ENCODE results near the gene CDH4. TPM values are rescaled to one million over a fixed set of nuclear protein-coding genes. Genes with fewer than 3 reads are reported as not detected.

The CDH4 gene
- total RNA-seq, 2 experiments from 2014 or later = 0.10 to 0.21 TPM

DNA sequence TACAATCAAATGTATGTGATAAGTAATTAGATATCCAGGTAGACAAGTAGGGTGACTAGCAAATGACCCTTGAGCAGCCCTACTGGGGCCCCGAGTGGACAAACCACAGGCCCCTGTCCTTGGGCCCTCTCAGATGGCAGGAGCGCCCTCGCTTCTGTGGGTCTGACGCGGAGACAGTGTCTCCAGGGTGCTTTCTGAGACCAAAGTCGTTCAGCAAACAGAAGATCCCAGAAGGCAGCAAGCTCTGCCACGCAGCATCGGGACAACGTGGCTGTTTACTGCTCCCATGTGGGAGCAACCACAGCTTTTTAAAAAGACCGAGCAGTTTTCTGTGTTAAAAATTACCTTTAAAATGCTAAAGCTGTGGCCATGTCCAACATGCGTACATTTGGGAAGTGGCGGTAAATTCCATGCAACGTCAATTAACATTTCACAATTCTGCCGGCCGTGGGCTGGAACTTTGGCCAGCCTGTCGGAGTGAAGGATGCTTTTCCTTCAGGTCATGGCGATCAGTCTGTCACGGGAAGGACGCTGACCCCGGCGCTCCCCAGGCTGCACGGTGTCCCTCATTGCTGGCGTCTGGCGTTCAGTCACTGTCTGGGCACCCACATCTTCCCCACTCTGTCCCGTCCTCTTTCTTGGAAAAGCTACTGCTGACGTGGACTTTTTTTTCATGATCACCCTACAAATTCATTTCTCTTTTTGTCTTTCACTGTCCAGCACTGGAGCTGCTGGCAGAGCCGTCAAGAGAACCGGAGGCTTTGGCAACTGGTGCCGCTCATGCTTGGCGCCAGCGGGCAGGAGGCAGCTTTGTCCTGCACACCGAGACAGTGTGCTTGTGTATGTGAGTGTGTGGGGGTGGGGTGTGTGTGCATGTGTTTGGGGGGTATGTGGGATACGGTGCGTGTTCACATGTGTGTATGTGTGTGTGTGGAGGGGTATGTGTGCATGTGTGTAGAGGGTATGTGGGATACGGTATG lies 293.1 kb downstream of the CDH4 start:
- no peak overlapping the region for H3K4me3 Mint-ChIP-seq
- H3K9me3 Mint-ChIP-seq = no peaks in the 10 kb centered on the region
- no peaks in the 10 kb centered on the region for H3K4me1 Mint-ChIP-seq (ENCODE audit: low read depth)
- POLR2A ChIA-PET = no interaction called here
- H3K36me3 Mint-ChIP-seq = no peaks in the 10 kb centered on the region
- DNase-seq = no peak
- H3K27me3 Mint-ChIP-seq = no peaks in the 10 kb centered on the region
- intact Hi-C loops (cut with micrococcal nuclease) = no loop called here
- CTCF ChIA-PET = no interaction called here
- H3K27ac Mint-ChIP-seq = no peak overlapping the region

- DNase-seq = no peak
- ChIA-PET POLR2A (no interaction called here), CTCF (no interaction called here)
- H3K27me3 Mint-ChIP-seq = peaks cover 5% of the 10 kb centered on the region
- H3K36me3 Mint-ChIP-seq = no peaks in the 10 kb centered on the region
- intact Hi-C loops (cut with micrococcal nuclease) = no loop called here
- no peaks in the 10 kb centered on the region for H3K9me3 Mint-ChIP-seq
- no peak overlapping the region for H3K4me3 Mint-ChIP-seq
- H3K4me1 Mint-ChIP-seq (ENCODE audit: low read depth) = no peaks in the 10 kb centered on the region
- H3K27ac Mint-ChIP-seq = no peak overlapping the region
These were observed 294.6 kb downstream of the CDH4 start for GRCh38 chr20:61546641-61547040.

DNA sequence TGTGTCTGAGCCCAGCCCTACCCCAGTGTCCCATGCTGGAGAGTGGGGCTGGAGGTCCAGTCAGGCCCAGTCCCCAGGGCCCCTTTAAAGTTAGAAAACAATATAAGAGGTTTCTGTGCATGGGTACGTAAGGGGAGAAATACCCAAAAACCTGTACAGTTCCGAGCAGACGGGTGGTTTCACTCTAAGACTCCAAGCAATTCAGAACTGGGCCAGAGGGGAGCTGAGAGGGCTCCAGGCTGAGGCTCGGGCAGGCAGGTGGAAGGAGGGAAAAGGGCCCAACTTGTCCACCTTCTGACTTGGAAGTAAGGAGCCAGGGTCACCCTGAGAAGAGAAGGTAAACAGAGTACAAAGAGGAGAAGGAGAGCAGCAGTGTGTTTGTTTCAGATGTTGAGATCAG lies 296.0 kb downstream of the CDH4 start:
- intact Hi-C loops (cut with micrococcal nuclease) = no loop called here
- Mint-ChIP-seq H3K36me3 (no peaks in the 10 kb centered on the region), H3K9me3 (peaks cover 2% of the 10 kb centered on the region), H3K4me1 (ENCODE audit: low read depth) (no peaks in the 10 kb centered on the region), H3K27me3 (peaks cover 5% of the 10 kb centered on the region), H3K27ac (no peak overlapping the region), H3K4me3 (no peak overlapping the region)
- DNase-seq = no peak
- ChIA-PET CTCF (no interaction called here), POLR2A (no interaction called here)

DNA sequence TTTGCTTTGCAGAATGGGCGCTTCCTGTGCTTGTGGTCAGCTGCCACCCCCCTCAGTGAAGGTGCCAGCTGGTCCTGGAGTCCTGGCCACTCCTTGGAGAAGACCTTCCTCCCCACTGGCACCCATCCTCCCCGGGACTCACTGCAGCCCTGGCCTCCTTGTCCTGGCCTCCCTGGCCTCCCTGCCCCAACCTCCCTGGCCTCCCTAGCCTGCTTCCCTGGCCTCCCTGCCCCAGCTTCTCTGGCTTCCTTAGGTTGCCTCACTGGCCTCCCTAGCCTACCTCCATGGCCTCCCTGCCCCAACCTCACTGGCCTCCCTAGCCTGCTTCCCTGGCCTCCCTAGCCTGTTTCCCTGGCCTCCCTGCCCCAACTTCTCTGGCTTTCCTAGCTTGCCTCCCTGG lies 297.8 kb downstream of the CDH4 start:
- no peaks in the 10 kb centered on the region for H3K36me3 Mint-ChIP-seq
- CTCF ChIA-PET = no interaction called here
- POLR2A ChIA-PET = no interaction called here
- peaks cover 2% of the 10 kb centered on the region for H3K9me3 Mint-ChIP-seq
- H3K27ac Mint-ChIP-seq = no peak overlapping the region
- intact Hi-C loops (cut with micrococcal nuclease) = no loop called here
- peaks cover 5% of the 10 kb centered on the region for H3K27me3 Mint-ChIP-seq
- DNase-seq = no peak
- H3K4me1 Mint-ChIP-seq (ENCODE audit: low read depth) = no peaks in the 10 kb centered on the region
- H3K4me3 Mint-ChIP-seq = no peak overlapping the region

- intact Hi-C loops (cut with micrococcal nuclease) = no loop called here
- Mint-ChIP-seq H3K36me3 (no peaks in the 10 kb centered on the region), H3K4me1 (ENCODE audit: low read depth) (no peaks in the 10 kb centered on the region)
These were observed 299.3 kb downstream of the CDH4 start for GRCh38 chr20:61551401-61551800.

GRCh38 chr20:61554617-61555016 lies 302.6 kb downstream of the CDH4 start:
- intact Hi-C loops (cut with micrococcal nuclease) = no loop called here
- CTCF ChIA-PET = no interaction called here

More at GRCh38 chr20:61551401-61551800, 299.3 kb downstream of the CDH4 start:
- H3K4me3 Mint-ChIP-seq = no peak overlapping the region
- ChIA-PET POLR2A (no interaction called here), CTCF (no interaction called here)
- DNase-seq = no peak
- H3K9me3 Mint-ChIP-seq = peaks cover 2% of the 10 kb centered on the region
- no peak overlapping the region for H3K27ac Mint-ChIP-seq
- H3K27me3 Mint-ChIP-seq = peaks cover 5% of the 10 kb centered on the region

GRCh38 chr20:61555566-61555965 lies 303.5 kb downstream of the CDH4 start:
- Mint-ChIP-seq H3K36me3 (no peaks in the 10 kb centered on the region), H3K4me3 (no peak overlapping the region), H3K4me1 (ENCODE audit: low read depth) (no peaks in the 10 kb centered on the region), H3K27me3 (peaks cover 5% of the 10 kb centered on the region), H3K27ac (no peak overlapping the region), H3K9me3 (peaks cover 2% of the 10 kb centered on the region)
- DNase-seq = no peak
- POLR2A ChIA-PET = no interaction called here
- intact Hi-C loops (cut with micrococcal nuclease) = no loop called here
- CTCF ChIA-PET = no interaction called here

More at GRCh38 chr20:61554617-61555016, 302.6 kb downstream of the CDH4 start:
- Mint-ChIP-seq H3K27ac (no peak overlapping the region), H3K36me3 (no peaks in the 10 kb centered on the region), H3K9me3 (peaks cover 2% of the 10 kb centered on the region), H3K27me3 (peaks cover 5% of the 10 kb centered on the region), H3K4me3 (no peak overlapping the region), H3K4me1 (ENCODE audit: low read depth) (no peaks in the 10 kb centered on the region)
- no peak for DNase-seq
- POLR2A ChIA-PET = no interaction called here

DNA sequence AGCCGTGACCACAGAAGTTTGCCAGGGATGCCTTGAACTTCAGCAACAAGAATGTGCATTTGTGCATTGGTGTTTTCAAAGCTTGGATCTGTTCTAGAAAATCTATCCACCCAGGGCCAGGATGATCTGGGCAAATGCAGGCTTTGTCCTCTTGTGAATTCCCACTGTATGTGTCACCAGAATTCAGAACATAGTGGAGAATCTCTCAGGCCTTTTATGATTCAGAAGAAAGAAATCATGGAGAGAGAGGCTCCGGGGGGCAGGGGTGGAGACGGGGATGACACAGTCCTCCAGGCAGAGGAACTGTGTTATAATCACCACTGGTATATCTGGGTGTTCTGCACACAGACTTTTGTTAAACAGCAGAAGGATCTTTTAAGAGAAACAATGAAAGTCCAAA lies 304.1 kb downstream of the CDH4 start:
- intact Hi-C loops (cut with micrococcal nuclease) = no loop called here
- Mint-ChIP-seq H3K27me3 (peaks cover 5% of the 10 kb centered on the region), H3K9me3 (peaks cover 2% of the 10 kb centered on the region), H3K4me1 (ENCODE audit: low read depth) (no peaks in the 10 kb centered on the region), H3K36me3 (no peaks in the 10 kb centered on the region), H3K27ac (no peak overlapping the region), H3K4me3 (no peak overlapping the region)
- CTCF ChIA-PET = no interaction called here
- DNase-seq = no peak
- POLR2A ChIA-PET = no interaction called here

GRCh38 chr20:61556673-61557072 lies 304.6 kb downstream of the CDH4 start:
- no peaks in the 10 kb centered on the region for H3K36me3 Mint-ChIP-seq
- H3K27me3 Mint-ChIP-seq = no peaks in the 10 kb centered on the region
- no peak overlapping the region for H3K4me3 Mint-ChIP-seq
- no peak overlapping the region for H3K27ac Mint-ChIP-seq
- CTCF ChIA-PET = no interaction called here
- intact Hi-C loops (cut with micrococcal nuclease) = no loop called here
- POLR2A ChIA-PET = no interaction called here
- H3K9me3 Mint-ChIP-seq = peaks cover 2% of the 10 kb centered on the region
- H3K4me1 Mint-ChIP-seq (ENCODE audit: low read depth) = no peaks in the 10 kb centered on the region
- DNase-seq = no peak

- Mint-ChIP-seq H3K27me3 (no peaks in the 10 kb centered on the region), H3K4me1 (ENCODE audit: low read depth) (no peaks in the 10 kb centered on the region), H3K27ac (no peak overlapping the region), H3K9me3 (no peaks in the 10 kb centered on the region), H3K4me3 (no peak overlapping the region), H3K36me3 (no peaks in the 10 kb centered on the region)
- no peak for DNase-seq
- POLR2A ChIA-PET = no interaction called here
- CTCF ChIA-PET = no interaction called here
- intact Hi-C loops (cut with micrococcal nuclease) = no loop called here
These were observed 305.6 kb downstream of the CDH4 start for GRCh38 chr20:61557621-61558020.

GRCh38 chr20:61558726-61559125 lies 306.7 kb downstream of the CDH4 start:
- intact Hi-C loops (cut with micrococcal nuclease) = no loop called here
- no peak overlapping the region for H3K4me3 Mint-ChIP-seq
- no peak overlapping the region for H3K27ac Mint-ChIP-seq
- no peaks in the 10 kb centered on the region for H3K4me1 Mint-ChIP-seq (ENCODE audit: low read depth)
- no peaks in the 10 kb centered on the region for H3K36me3 Mint-ChIP-seq
- H3K27me3 Mint-ChIP-seq = no peaks in the 10 kb centered on the region
- ChIA-PET CTCF (no interaction called here), POLR2A (no interaction called here)
- H3K9me3 Mint-ChIP-seq = no peaks in the 10 kb centered on the region
- DNase-seq = no peak

GRCh38 chr20:61559706-61560315 lies 307.8 kb downstream of the CDH4 start:
- ChIA-PET POLR2A (no interaction called here), CTCF (no interaction called here)
- H3K27me3 Mint-ChIP-seq = no peaks in the 10 kb centered on the region
- no peaks in the 10 kb centered on the region for H3K4me1 Mint-ChIP-seq (ENCODE audit: low read depth)
- no peak for DNase-seq
- no peak overlapping the region for H3K27ac Mint-ChIP-seq
- intact Hi-C loops (cut with micrococcal nuclease) = no loop called here
- no peaks in the 10 kb centered on the region for H3K9me3 Mint-ChIP-seq
- H3K4me3 Mint-ChIP-seq = no peak overlapping the region
- H3K36me3 Mint-ChIP-seq = no peaks in the 10 kb centered on the region

DNA sequence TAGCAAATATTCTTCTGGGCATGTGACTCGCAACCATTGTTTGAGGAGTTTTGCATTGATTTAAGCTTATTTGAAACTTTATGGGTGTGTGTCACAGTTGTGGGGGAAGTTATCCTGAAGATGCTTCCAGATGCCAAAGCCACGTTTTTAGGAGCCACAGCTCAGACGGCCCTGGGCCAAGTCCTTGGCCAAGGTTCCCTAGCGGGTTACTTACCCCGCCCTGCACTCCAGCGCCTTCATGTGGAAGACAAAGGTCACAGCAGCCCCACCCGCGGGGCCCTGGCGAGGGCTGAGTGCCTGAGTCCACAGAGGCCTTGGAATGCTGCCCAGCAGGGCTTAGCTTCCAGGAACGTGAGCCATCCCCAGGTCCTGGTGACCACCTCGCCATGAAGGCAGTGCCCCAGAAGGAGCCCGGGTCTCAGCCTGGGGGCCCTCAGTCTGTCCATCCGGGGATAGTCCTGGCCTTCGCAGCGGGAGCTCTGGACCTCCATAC lies 308.3 kb downstream of the CDH4 start:
- ChIA-PET CTCF (no interaction called here), POLR2A (no interaction called here)
- no peak overlapping the region for H3K27ac Mint-ChIP-seq
- no peaks in the 10 kb centered on the region for H3K9me3 Mint-ChIP-seq
- no peak overlapping the region for H3K4me3 Mint-ChIP-seq
- intact Hi-C loops (cut with micrococcal nuclease) = no loop called here
- no peak for DNase-seq
- no peaks in the 10 kb centered on the region for H3K27me3 Mint-ChIP-seq
- no peaks in the 10 kb centered on the region for H3K4me1 Mint-ChIP-seq (ENCODE audit: low read depth)
- H3K36me3 Mint-ChIP-seq = no peaks in the 10 kb centered on the region
